HG03159 (cell line): ENCODE results near the gene PARD3.

Experiments
- ATAC-seq: cut with Tn5 transposase; IDR thresholded peaks from one replicate; pipeline ENCODE4 v1.9.1; 2021; ENCODE audit warnings: mild to moderate bottlenecking, moderate library complexity; ENCODE audit not compliant: unreplicated experiment

PARD3 gene

GRCh38 chr10:34520510-34520909 lies 294.6 kb downstream of the PARD3 start:
- no peak for ATAC-seq

DNA sequence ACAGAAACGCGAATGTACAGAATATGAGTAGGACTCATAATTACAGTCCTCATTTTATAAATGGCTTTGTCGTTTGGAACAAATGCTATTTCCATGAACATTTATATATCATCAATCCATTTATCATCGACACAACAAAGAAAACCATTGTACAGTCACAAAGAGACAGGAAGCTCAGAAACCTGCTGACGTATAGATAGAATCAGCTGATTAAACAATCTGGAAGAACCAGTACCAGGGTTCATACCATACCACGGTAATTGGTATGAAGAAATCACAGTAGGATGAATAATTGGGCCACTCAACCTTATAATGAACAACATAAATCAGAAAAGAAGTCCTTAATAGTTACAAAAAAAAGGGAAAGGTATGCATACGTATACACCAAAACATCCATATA lies 295.0 kb downstream of the PARD3 start:
- no peak for ATAC-seq

DNA sequence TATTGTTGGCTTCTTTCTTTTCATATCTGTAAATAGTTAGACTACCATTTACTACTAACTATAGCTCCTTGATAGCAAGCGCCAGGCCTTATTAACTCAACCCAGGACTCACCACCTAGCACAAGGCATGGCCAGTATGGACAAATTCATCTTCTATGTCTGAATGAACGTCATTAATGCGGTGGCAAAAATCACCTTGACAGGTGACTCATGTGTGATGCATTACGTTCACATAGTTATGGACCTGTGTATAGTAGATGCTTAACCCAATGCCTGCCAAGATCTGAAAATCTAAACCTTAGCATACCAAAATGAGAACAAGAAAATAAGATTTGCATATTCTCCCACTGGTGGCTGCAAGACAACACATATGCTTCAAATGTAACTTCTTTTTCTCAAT lies 300.8 kb downstream of the PARD3 start:
- ATAC-seq, result no peak

GRCh38 chr10:34513636-34514035 lies 301.5 kb downstream of the PARD3 start:
- ATAC-seq, result no peak

DNA sequence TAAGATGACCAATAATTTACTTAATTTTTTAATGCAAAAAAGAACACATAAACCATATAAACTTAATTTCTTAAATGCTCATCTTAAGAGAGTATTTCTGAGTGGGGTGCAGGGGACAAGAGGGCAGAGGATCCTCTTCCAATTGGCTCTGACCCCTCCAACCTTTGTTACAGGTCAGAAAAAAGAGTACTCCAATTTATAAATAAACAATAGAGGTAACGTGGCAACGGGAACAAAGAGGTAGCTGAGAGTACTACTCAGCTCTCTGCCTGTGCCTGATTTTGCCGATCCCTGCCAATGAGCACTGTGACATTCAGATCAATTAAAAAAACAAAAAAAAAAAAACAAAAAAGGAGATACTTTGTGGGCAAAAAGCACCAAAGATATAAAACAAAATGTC lies 307.9 kb downstream of the PARD3 start:
- no peak for ATAC-seq

GRCh38 chr10:34506786-34507185 lies 308.3 kb downstream of the PARD3 start:
- no peak for ATAC-seq

- ATAC-seq, result no peak
These were observed 309.8 kb downstream of the PARD3 start for GRCh38 chr10:34505338-34505737.

DNA sequence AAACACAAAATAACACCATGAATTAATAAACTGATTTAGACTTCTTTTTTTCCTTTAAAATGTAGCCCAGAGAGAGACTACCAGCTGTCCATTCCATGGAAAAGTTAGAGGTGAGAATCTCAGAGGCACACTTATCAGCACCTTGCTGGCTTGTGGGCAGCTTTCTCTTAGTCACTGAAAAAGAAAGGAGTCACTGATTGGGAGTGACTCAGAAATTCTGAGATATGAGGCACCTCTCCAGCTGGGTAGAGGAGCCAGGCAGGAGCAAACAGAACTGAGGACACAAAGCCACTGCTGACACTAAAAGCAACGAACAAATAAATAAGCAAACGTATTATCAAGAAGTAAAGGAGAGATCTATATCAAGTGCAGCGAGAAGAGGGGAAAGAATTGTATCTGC lies 310.6 kb downstream of the PARD3 start:
- no peak for ATAC-seq

- ATAC-seq, result no peak
These were observed 311.4 kb downstream of the PARD3 start for GRCh38 chr10:34503704-34504103.

- ATAC-seq, result no peak
These were observed 315.4 kb downstream of the PARD3 start for GRCh38 chr10:34499612-34500279.

DNA sequence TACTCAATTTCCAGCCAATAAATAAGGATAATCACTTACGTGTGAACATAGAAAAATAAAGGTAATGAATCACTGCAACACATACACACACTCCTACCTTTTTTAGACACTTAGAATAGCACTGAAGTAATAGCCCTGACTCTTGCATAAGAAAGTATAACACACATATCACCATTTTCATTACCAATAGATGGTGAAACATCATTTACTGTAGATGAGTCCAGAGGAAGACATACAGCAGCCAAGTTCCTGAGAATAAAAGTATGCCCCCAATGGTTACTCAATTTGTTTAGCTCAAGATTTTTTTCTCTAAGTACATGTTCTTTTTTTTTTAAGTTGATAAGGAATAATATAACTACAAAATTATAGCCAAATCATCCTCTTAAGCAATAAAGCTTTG lies 316.3 kb downstream of the PARD3 start:
- ATAC-seq, result no peak

DNA sequence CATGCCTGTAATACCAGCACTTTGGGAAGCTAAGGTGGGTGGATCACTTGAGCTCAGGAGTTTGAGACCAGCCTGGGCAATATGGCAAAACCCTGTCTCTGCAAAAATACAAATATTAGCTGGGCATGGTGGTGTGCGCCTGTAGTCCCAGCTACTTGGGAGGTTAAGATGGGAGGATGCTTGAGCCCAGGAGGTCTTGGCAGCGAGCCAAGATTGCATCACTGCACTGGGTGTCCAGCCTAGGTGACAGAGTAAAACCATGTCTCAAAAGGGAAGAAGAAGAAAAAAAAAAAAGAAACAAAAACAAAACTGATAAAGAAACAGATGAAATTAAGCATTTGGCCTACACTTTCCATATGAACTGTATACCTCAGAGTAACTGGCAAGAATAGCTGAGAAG lies 319.2 kb downstream of the PARD3 start:
- ATAC-seq, result no peak

DNA sequence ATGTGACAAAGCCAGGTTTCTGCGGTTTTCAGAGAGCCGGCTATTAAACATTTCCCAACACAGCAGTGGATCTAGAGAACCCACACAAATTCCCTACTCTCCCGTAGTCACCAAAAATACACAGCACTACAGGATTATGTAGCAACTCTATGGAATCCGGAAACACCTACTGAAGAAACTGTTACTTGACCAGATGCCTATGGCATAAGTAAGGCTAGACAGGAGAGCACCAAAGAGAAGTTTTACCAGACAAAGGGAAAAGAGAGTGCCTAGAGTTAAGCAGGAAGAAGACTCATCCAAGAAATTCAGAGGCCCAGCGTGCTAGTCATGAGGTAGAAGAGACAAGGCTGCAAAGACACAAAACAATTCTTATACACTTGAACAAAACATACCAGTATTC lies 321.1 kb downstream of the PARD3 start:
- no peak for ATAC-seq

DNA sequence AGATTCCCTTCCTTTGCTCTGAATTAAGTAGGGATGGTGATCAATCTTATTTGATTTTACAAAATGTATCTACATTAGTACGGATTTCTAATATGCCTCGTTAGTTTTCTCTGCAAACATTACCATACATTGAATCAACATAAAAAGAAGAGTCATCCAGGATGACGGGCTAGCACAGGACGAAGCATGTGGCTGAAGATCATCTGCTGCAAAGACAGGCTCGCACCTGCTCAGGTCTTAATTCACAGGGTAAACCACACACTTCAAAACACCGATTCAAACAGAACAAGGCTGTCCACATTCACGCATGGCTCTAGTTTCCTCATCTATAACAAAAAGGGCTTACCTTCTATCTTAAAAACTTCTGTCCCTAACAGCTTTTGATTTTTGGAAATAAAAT lies 323.0 kb downstream of the PARD3 start:
- ATAC-seq, result no peak

- ATAC-seq, result no peak
These were observed 323.4 kb downstream of the PARD3 start for GRCh38 chr10:34491678-34492077.

- no peak for ATAC-seq
These were observed 324.9 kb downstream of the PARD3 start for GRCh38 chr10:34489973-34490745.

GRCh38 chr10:34489411-34489810 lies 325.7 kb downstream of the PARD3 start:
- no peak for ATAC-seq

DNA sequence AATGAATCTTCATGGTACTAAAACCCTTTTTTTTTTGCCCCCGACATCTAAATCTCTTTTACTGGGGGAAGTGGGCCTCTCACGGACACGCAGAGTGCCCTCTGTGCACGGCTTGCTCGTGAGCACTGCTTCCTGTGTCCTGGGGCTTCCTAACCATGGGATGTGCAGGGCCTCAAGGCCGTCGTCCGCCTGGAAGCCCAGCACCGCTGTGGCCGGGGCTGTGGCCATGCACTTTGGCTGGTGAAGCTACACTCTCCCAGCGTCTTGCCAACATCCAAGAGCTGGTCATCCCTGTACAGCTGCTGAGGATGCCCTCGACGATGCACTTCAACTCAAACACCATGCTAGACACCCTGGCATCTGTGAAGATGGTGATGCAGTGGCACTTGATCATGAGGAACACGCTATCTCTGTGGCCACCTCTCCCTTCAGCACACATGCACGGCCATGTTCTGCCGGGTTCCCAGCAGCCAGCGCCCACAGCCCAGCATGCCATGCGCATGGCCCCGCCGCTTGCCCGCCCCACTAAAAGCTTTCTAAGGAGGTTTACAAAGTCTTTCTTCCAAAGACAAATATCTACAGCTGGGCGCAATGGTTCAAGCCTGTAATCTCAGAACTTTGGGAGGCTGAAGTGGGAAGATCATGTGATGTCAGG lies 326.5 kb downstream of the PARD3 start:
- ATAC-seq, result no peak

DNA sequence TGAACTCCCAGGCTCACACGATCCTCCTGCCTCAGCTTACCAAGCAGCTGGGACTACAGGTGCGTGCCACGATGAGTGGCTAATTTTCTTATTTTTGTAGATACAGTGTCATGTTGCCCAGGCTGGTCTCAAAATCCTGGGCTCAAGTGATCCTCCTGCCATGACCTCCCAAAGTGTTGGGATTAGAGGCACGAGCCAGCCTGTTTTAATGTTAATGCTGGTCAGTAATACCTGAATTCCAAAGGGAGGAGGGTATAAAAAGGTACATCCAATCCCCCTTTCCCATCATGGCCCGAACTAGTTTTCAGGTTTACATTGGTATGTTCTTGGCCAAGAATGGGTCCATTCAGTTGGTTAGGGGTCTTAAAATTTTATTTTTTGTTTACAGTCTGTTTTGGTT lies 329.1 kb downstream of the PARD3 start:
- no peak for ATAC-seq

DNA sequence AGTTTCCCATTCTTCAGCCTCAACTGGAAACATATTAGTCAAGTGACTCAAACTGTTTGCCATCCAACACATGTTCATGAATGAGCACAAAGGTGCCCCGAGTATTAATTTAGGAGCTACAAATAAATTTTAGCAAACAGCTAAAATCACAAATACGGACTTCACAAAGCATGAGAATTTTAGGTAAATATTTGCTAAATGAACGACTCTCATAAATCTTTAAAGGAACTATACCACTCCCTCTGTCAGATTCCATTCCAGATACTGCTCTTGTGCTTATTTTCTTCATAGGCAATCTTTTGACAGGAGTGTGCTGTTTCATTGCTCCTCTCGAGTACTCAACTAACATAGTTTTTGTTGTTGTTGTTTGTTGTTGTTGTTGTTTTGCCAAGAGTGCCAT lies 330.9 kb downstream of the PARD3 start:
- ATAC-seq, result no peak

DNA sequence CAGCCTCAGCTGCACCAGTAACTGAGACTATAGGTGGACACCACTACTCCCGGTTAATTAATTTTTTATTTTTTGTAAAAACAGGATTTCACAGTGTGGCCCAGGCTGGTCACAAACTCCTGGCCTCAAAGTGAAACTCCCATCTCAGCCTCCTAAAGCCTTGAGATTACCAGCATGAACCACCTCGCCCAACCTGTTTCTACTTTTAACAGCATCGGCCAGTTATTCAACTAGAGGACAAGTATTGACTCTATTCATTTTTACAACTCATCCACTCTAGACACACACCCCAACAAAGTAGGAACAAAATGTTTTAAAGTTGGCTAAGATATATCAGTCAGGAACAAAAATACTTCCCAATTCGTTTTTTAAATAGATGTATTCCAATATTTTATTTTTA lies 334.8 kb downstream of the PARD3 start:
- ATAC-seq, result no peak

GRCh38 chr10:34479520-34480179 lies 335.4 kb downstream of the PARD3 start:
- no peak for ATAC-seq
